H1 (cell line): Measurements from ENCODE around the gene NELFA. TPM values are rescaled to one million over a fixed set of nuclear protein-coding genes. Genes with fewer than 3 reads are reported as not detected.

Source experiments
- CTCF ChIA-PET: fragments of 300-600 bp; sonication (Branson Sonifier 250); formaldehyde crosslinking; loops from one replicate; lab custom pipeline; 2021; ENCODE audit not compliant: partially characterized antibody; lab: Charles Lee
- POLR2A ChIA-PET: fragments of 300-600 bp; sonication (Branson Sonifier 250); formaldehyde crosslinking; loops from one replicate; lab custom pipeline; 2021; ENCODE audit warnings: inconsistent platforms; ENCODE audit not compliant: partially characterized antibody; lab: Charles Lee
- DNase-seq, 2 experiments: peaks; one replicate each; pipeline versions ENCODE4 v3.0.0 to v3.0.0-alpha.2; 2010 to 2022; ENCODE audit warnings: low spot score in 2 of 2, low read depth in 1 of 2, mixed read lengths in 1 of 2
- FAIRE-seq: peaks from 2 replicates; lab custom pipeline; 2011; peaks lifted over from hg19 to GRCh38; lab: Jason Lieb, UNC
- H2AFZ ChIP-seq: 2 replicates; pipeline ENCODE4 v1.8.1; 2012; ENCODE audit warnings: low read length, inconsistent platforms
- H2AK5ac ChIP-seq: 2 replicates; pipeline ENCODE4 v1.6.1; 2013; ENCODE audit warnings: low read depth, low read length
- H2BK120ac ChIP-seq: replicated peaks from 2 replicates; pipeline ENCODE3; 2013; ENCODE audit warnings: low read depth, low read length, inconsistent platforms
- H2BK12ac ChIP-seq: 2 replicates; pipeline ENCODE4 v1.6.1; 2013; ENCODE audit warnings: low read depth, low read length
- H2BK15ac ChIP-seq: 2 replicates; pipeline ENCODE4 v1.6.1; 2013; ENCODE audit warnings: low read length
- H2BK20ac ChIP-seq: 2 replicates; pipeline ENCODE4 v1.6.1; 2013; ENCODE audit warnings: low read length
- H2BK5ac ChIP-seq: 2 replicates; pipeline ENCODE4 v1.6.1; 2013; ENCODE audit warnings: low read depth, low read length
- H3K14ac ChIP-seq: 2 replicates; pipeline ENCODE4 v1.6.1; 2013; ENCODE audit warnings: inconsistent platforms; ENCODE audit not compliant: insufficient read length
- H3K18ac ChIP-seq: 2 replicates; pipeline ENCODE4 v1.6.1; 2013; ENCODE audit warnings: low read length; ENCODE audit errors: extremely low read depth
- H3K23ac ChIP-seq: 2 replicates; pipeline ENCODE4 v1.6.1; 2013; ENCODE audit warnings: inconsistent platforms; ENCODE audit not compliant: insufficient read length
- H3K23me2 ChIP-seq: 2 replicates; pipeline ENCODE4 v1.6.1; 2013; ENCODE audit warnings: low read depth, low read length
- H3K27ac ChIP-seq: 2 replicates; pipeline ENCODE4 v1.6.1; 2011; ENCODE audit warnings: low read depth, low read length, inconsistent platforms
- H3K27me3 ChIP-seq, 4 experiments: replicated peaks in 1 of 4; 1 replicate in 1 of 4; 2 replicates in 3 of 4; pipeline versions ENCODE4 v1.6.1 to v1.8.1; 2011 to 2013; ENCODE audit warnings: low read length in 3 of 4, mild to moderate bottlenecking in 3 of 4, inconsistent platforms in 2 of 4, mixed read lengths in 2 of 4, moderate library complexity in 1 of 4; ENCODE audit not compliant: control insufficient read depth in 3 of 4, insufficient read depth in 3 of 4; ENCODE audit errors: extremely low read depth in 1 of 4
- H3K36me3 ChIP-seq, 4 experiments: 2 replicates each; pipeline versions ENCODE4 v1.6.1 to v1.8.1; 2011 to 2013; ENCODE audit warnings: mild to moderate bottlenecking in 4 of 4, low read length in 3 of 4, moderate library complexity in 2 of 4, control low read depth in 1 of 4, inconsistent platforms in 1 of 4; ENCODE audit not compliant: insufficient read depth in 4 of 4, control insufficient read depth in 2 of 4
- H3K4ac ChIP-seq: replicated peaks from 2 replicates; pipeline ENCODE3; 2013; ENCODE audit warnings: low read length, low read depth, mixed read lengths, inconsistent platforms; ENCODE audit not compliant: insufficient read length
- H3K4me1 ChIP-seq, 4 experiments: replicated peaks in 1 of 4; 1 replicate in 1 of 4; 2 replicates in 3 of 4; pipeline versions ENCODE4 v1.6.1 to v1.8.1; 2011 to 2013; ENCODE audit warnings: low read length in 3 of 4, inconsistent platforms in 2 of 4, mixed read lengths in 1 of 4; ENCODE audit not compliant: insufficient read depth in 4 of 4, control insufficient read depth in 3 of 4
- H3K4me2 ChIP-seq, 2 experiments: 2 replicates each; pipeline versions ENCODE4 v1.6.1 to v1.8.1; 2011 to 2013; ENCODE audit warnings: low read depth in 2 of 2, low read length in 2 of 2, control low read depth in 1 of 2, inconsistent platforms in 1 of 2, mild to moderate bottlenecking in 1 of 2; ENCODE audit not compliant: insufficient read depth in 1 of 2
- H3K4me3 ChIP-seq, 4 experiments: fragments of 200-600, 300-600 bp in 1 of 4; sonication (generic), shearing (Covaris generic), sonication (Bioruptor Twin) in 1 of 4; 2 replicates each; pipeline versions ENCODE4 v1.5.1 to v1.8.1; 2011 to 2016; ENCODE audit warnings: low read length in 4 of 4, low read depth in 3 of 4, control low read depth in 2 of 4, inconsistent platforms in 2 of 4, mild to moderate bottlenecking in 2 of 4, mixed read lengths in 1 of 4, moderate library complexity in 1 of 4; ENCODE audit not compliant: insufficient read depth in 2 of 4; ENCODE audit errors: extremely low read depth in 1 of 4
- H3K56ac ChIP-seq: replicated peaks from 2 replicates; pipeline ENCODE3; 2013; ENCODE audit warnings: low read depth, mild to moderate bottlenecking, mixed read lengths, low read length, inconsistent platforms; ENCODE audit not compliant: insufficient read length
- H3K79me1 ChIP-seq: 2 replicates; pipeline ENCODE4 v1.6.1; 2013; ENCODE audit warnings: low read depth, low read length, control low read depth
- H3K79me2 ChIP-seq, 2 experiments: 2 replicates each; pipeline versions ENCODE4 v1.6.1 to v1.8.1; 2012 to 2013; ENCODE audit warnings: low read length in 2 of 2, mild to moderate bottlenecking in 2 of 2, inconsistent platforms in 1 of 2; ENCODE audit not compliant: insufficient read depth in 2 of 2, control insufficient read depth in 1 of 2
- H3K9ac ChIP-seq, 4 experiments: replicated peaks in 1 of 4; 1 replicate in 1 of 4; 2 replicates in 3 of 4; pipeline versions ENCODE4 v1.6.1 to v1.8.1; 2011 to 2013; ENCODE audit warnings: low read depth in 3 of 4, low read length in 3 of 4, control low read depth in 2 of 4, mild to moderate bottlenecking in 2 of 4, moderate library complexity in 2 of 4, inconsistent platforms in 1 of 4; ENCODE audit errors: extremely low read depth in 1 of 4
- H3K9me3 ChIP-seq, 2 experiments: 2 replicates each; pipeline versions ENCODE4 v1.6.1 to v1.8.1; 2012 to 2013; ENCODE audit warnings: mild to moderate bottlenecking in 2 of 2, moderate library complexity in 2 of 2, control low read depth in 1 of 2, inconsistent platforms in 1 of 2, low read depth in 1 of 2, low read length in 1 of 2, mixed read lengths in 1 of 2; ENCODE audit not compliant: insufficient read depth in 2 of 2
- H4K20me1 ChIP-seq, 2 experiments: replicated peaks in 1 of 2; 2 replicates each; pipeline versions ENCODE3 to v1.8.1; 2011 to 2013; ENCODE audit warnings: inconsistent platforms in 2 of 2, low read length in 2 of 2, mild to moderate bottlenecking in 1 of 2; ENCODE audit not compliant: insufficient read depth in 2 of 2, control insufficient read depth in 1 of 2
- H4K5ac ChIP-seq: 2 replicates; pipeline ENCODE4 v1.6.1; 2013; ENCODE audit warnings: low read length, low read depth, mixed read lengths, inconsistent platforms; ENCODE audit not compliant: insufficient read length
- H4K8ac ChIP-seq: 2 replicates; pipeline ENCODE4 v1.8.0; 2013; ENCODE audit warnings: mild to moderate bottlenecking, moderate library complexity, low read length, inconsistent platforms; ENCODE audit not compliant: insufficient read depth; ENCODE audit errors: extremely low read depth
- H4K91ac ChIP-seq: replicated peaks from 2 replicates; pipeline ENCODE3; 2013; ENCODE audit warnings: low read length, mixed read lengths, inconsistent platforms; ENCODE audit not compliant: insufficient read length
- GABPA ChIP-seq: IDR thresholded peaks from 2 replicates; pipeline ENCODE4 v1.6.1; 2011; ENCODE audit warnings: mild to moderate bottlenecking, low read length, moderate library complexity, borderline replicate concordance; ENCODE audit not compliant: insufficient read depth
- HDAC2 ChIP-seq, 2 experiments: fragments of 300-600 bp in 1 of 2; sonication (generic) in 1 of 2; IDR thresholded peaks; 2 replicates each; pipeline ENCODE4 v1.6.1; 2011 to 2012; ENCODE audit warnings: low read depth in 2 of 2, low read length in 2 of 2, mild to moderate bottlenecking in 2 of 2, moderate library complexity in 2 of 2, borderline replicate concordance in 1 of 2, inconsistent platforms in 1 of 2
- RNF2 ChIP-seq: fragments of 200-900, 300-1000 bp; sonication (generic); IDR thresholded peaks from 2 replicates; pipeline ENCODE4 v1.7.1; 2016; ENCODE audit warnings: borderline replicate concordance, low read depth, mild to moderate bottlenecking, antibody characterized with exemption, low read length; ENCODE audit not compliant: poor library complexity, severe bottlenecking; ENCODE audit errors: missing control alignments
- WGBS, 2 experiments: shearing (Covaris generic) in 1 of 2; methylation state at CpG; one replicate each; pipeline versions ENCODE4 v1.1.6 to v1.1.7; 2013 to 2015; ENCODE audit warnings: low lambda C conversion rate in 2 of 2, mixed read lengths in 2 of 2, inconsistent platforms in 1 of 2, low coverage in 1 of 2, missing lambda C conversion rate in 1 of 2; ENCODE audit not compliant: insufficient replicate concordance in 2 of 2, insufficient coverage in 1 of 2, insufficient read length in 1 of 2; ENCODE audit errors: extremely low coverage in 1 of 2, missing lambda C conversion rate in 1 of 2; 5-methylcytosine and 5-hydroxymethylcytosine counted together
- polyA plus RNA-seq, 7 experiments: library from polyadenylated mRNA; depleted of rRNA in 3 of 7; stranded (reverse) in 5 of 7; unstranded in 2 of 7; fragments of >200 nt in 5 of 7; fragments of 200-250 nt in 2 of 7; gene quantifications; 1 replicate in 5 of 7; 2 replicates in 1 of 7; 4 replicates in 1 of 7; pipeline versions ENCODE4 v1.2.1 to v1.2.3, GENCODE V29; 2011 to 2013; ENCODE audit warnings: missing spikeins in 2 of 7, mixed read lengths in 2 of 7
- total RNA-seq: library from RNA; stranded (reverse); fragmentation: NEBNext Ultra II Directional; extraction: Animal tissue kit (Norgen Biotek cat#: 25700); gene quantifications from 2 replicates; pipeline ENCODE4 v1.2.1, GENCODE V29; 2021

Gene NELFA
- total and polyA plus RNA-seq, 2 of the 8 experiments (the other 6 are each of a cell fraction or from before 2014, with no cell fraction given) = 41.8 to 57.5 TPM

GRCh38 chr4:2045518-2045951, 36.8 kb upstream of the NELFA start:
- FAIRE-seq = no peak
- Histone ChIP-seq H2AFZ (no peak overlapping the region), H3K23me2 (peaks cover 10% of the 10 kb centered on the region; the same call in 1 of the 2 replicates), H3K14ac (no peak overlapping the region), H3K4me3 (no peak overlapping the region), H3K4me2 (no peak overlapping the region), H3K79me1 (no peaks in the 10 kb centered on the region), H4K91ac (no peak overlapping the region), H3K27ac (no peak overlapping the region), H4K20me1 (peaks cover 0 to 9% of the 10 kb centered on the region in 2 experiments), H4K8ac (no peak overlapping the region), H3K23ac (no peak overlapping the region), H2BK120ac (no peak overlapping the region), H4K5ac (no peak overlapping the region), H3K27me3 (peaks cover 15 to 34% (median 30%) of the 10 kb centered on the region in 4 experiments), H3K4ac (no peak overlapping the region), H2BK5ac (no peak overlapping the region), H3K79me2 (no peaks in the 10 kb centered on the region), H3K9ac (no peak overlapping the region), H3K18ac (no peak overlapping the region), H2BK15ac (no peak overlapping the region), H3K9me3 (peaks cover 0 to 8% of the 10 kb centered on the region in 2 experiments; a peak in 1 of 4 replicates), H3K36me3 (no peaks in the 10 kb centered on the region), H3K56ac (no peak overlapping the region), H3K4me1 (peaks cover 0 to 5% (median 3%) of the 10 kb centered on the region in 4 experiments; a peak in 5 of 7 replicates), H2BK20ac (no peak overlapping the region), H2BK12ac (peak overlapping the region; percentile 9; the same call in 1 of the 2 replicates), H2AK5ac (no peak overlapping the region)
- DNase-seq = no peak
- CTCF ChIA-PET = interaction anchor here (0.6 to 2.6 kb wide), 5 partner anchors 12 to 254 kb away, joined by 3 to 10 read pairs (median 3); partner anchors contain the start of genes NAT8L and NELFA
- POLR2A ChIA-PET = interaction anchor here (0.6 to 1.1 kb wide), 4 partner anchors 12 to 107 kb away, joined by 3 to 5 read pairs (median 3); no protein-coding TSS in a partner anchor
- TF ChIP-seq RNF2 (no peak), GABPA (no peak), HDAC2 (IDR thresholded peaks at IDR 0.05; ENCODE audit: borderline replicate concordance in 1 of 2, low read depth in 2 of 2, low read length in 2 of 2) (no peak)
- WGBS, 2 experiments = 92% methylated on average over 9 of the region's 11 CpGs; no CpG with 5 or more reads in 1 of the 2 experiments
